Measurements from ENCODE around the gene XRCC5.
"Not testable (repeated sequence)": the region's sequence is repeated elsewhere in the genome, so short reads cannot be mapped to it uniquely, and the experiment has no call there.

The XRCC5 gene

DNA sequence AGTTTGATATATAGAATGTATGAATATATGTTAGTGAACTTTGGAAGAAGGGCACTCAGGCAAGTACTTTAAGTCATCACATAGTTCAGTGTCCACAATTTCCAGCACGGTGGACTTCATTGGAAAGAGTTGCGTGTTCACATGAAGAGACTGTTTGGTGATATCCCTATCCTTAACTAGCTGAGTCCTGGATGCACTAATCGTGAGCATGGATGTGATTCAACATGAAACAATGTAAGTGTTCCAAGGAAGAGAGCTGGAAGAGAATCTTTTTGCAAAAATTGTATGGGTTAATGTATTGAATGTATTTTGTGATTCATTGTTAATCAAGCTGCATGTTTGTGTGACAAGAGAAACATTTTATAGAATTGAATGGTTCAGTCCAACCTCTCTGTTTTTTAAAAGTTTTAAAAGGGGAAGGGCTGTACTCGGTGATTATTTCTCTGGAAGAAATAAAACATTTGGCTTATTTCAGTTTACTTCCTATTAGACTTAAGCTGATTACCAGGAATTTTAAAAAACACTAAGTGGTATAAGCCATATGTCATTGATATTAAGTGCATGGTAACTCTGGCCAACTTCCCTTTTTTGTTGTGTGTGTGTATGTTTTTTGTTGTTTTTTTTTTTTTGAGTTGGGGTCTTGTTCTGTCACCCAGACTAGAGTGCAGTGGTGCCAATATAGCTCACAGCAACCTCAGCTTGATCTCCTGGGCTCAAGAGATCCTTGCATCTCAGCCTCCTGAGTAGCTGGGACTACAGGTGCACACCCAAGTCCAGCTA is 8.6 kb downstream of the XRCC5 start:
- no peak for DNase-seq (ENCODE audit: low read depth in 2 of 2, low spot score in 1 of 2)

DNA sequence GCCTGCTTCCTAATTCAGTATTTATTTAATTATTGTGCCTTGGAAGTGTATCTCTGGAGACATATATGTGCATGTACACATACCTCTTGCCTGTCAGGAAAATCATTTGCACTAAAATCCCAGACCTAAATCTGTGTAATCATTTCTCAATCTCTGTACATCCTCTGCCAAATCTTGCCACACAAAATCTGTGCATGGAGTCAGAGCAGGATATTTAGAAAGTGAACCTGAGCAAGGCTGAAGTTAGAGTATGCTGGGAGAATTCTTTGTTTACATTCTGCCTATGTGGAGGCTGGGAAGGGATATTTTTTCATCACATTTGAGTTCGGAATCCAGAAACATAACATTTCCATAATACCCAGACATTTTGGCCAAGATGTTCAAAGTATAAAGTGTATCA is 9.3 kb downstream of the XRCC5 start:
- no peak for DNase-seq (ENCODE audit: low read depth in 2 of 2, low spot score in 1 of 2)

DNA sequence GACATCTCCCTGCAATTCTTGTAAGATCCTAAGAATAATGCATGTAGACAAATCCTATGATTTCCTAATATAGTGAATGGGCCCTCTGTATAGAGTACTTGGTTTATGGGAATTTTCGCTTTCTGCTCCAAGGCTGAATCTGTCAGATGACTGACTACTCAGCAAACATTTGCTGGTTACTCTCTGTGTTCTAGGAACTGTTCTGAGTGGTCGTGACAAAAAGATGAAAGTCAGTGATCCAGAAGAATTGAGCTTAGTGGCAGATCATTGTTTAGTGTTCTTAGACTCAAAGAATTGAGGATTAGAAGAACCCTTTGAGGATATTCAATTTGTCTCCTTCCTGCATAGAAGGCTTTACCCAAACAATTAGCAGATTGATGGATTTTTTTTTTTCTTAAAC is 10.0 kb downstream of the XRCC5 start:
- no peak for DNase-seq (ENCODE audit: low read depth in 2 of 2, low spot score in 1 of 2)

DNA sequence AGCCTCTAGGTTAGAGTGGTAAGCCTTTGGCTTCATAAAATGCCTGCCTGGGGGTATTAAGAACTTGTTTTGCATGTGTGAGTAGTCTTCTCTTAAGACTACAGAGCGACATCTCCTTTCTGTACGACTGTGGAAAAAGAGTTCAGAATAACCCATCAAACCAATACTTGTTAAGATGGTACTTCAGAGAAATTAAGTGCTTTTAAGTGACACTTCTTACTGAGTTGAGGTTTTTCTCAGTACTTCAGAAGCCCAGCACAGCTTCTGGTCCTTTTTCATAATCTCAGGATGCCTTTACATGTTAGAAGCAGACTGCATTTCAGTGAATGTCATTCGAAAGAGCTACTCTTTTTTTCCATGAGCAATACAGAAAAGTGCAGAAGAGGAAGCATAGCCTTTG is 10.8 kb downstream of the XRCC5 start:
- no peak for DNase-seq (ENCODE audit: low read depth in 2 of 2, low spot score in 1 of 2)

DNA sequence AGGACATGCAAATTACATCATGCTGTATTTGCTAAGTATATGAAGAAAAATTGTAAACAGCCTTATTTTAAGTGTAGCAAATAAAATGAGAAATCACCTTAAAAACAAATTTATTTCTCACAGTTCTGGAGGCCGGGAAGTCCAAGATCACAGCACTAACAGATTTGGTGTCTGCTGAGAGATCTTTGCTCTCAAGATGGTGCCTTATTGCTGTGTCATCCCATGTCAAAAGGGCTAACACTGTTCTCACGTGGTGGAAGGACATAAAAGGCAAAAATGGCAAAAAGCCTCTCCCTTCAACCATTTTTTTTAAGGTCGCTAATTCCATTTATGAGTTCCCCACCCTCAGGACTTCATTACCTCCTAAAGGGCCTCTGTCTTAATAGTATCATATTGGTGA is 12.1 kb downstream of the XRCC5 start:
- DNase-seq (ENCODE audit: low read depth in 2 of 2, low spot score in 1 of 2) = no peak

DNA sequence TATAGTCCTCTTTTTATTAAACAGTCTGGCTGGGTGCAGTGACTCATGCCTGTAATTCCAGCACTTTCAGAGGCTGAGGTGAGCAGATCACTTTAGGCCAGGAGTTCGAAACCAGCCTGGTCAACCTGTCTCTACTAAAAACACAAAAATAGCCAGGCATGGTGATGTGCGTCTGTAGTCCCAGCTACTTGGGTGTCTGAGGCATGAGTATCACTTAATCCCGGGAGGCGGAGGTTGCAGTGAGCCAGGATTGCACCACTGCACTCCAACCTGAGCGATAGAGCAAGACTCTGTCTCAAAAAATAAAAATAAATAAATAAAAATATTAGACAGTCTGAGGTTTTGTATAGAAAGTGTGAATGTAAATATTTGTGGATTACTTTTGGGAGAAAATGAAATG is 17.8 kb downstream of the XRCC5 start:
- DNase-seq (ENCODE audit: low read depth in 2 of 2, low spot score in 1 of 2) = no peak

DNA sequence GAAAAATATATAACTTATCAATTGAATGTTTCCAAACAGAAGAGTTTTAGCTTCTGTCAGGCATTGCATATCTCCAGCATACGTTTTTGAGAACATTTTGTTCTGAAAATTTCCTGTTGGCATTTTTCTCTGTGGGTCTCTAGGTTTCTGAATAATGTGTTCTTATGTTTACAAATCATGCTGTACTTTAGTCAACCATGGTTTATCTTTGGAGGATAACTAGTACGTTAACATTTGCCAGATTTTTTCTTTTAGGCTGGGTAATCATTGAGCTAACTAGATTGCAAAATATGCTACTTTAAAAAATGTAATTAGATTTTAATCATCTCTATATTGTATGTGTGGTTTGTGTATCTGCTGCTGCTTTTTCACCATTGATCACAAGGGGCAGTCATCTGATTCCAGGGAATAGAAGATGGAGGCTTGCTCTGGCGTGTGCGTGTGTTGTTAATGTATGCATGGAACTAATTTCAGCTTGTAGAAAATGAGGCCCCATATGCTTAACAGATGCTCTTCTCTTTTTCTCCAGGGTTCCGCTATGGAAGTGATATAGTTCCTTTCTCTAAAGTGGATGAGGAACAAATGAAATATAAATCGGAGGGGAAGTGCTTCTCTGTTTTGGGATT is 21.3 kb downstream of the XRCC5 start:
- no peak for DNase-seq (ENCODE audit: low read depth in 2 of 2, low spot score in 1 of 2)

DNA sequence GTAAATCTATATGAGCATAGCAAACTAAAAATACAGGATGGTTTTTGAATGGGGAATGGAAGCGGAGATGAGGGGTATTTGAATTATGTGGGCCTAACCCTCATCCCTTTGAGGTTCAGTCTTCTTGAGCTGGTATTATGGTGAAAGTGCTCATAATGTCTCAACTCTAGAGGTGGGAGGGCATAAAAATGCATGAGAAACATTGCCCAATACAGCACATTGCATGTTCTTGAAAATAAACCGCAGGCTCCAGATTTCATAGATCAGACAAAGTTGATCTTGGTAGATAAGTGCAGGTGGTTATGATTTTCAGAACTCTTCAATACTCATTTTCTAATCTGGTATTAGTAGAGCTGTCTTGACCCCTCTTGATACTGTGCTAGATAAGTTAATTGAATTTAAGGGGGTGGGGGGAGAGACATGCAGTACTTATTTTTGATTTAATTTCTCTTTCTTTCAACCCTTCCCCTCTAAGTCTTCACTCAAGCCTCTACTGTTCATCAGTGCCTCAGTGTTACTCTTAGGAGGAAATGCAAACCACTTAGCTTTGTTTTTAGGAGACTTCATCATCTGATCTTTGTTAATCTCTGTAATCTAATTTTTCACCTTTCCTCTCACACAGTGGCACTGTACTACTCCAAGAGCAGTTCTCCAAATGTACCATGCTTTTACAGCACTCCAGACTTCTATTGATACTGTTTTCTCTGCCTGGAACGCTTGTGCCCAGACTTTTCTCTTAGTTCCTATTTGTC is 22.2 kb downstream of the XRCC5 start:
- no peak for DNase-seq (ENCODE audit: low read depth in 2 of 2, low spot score in 1 of 2)

DNA sequence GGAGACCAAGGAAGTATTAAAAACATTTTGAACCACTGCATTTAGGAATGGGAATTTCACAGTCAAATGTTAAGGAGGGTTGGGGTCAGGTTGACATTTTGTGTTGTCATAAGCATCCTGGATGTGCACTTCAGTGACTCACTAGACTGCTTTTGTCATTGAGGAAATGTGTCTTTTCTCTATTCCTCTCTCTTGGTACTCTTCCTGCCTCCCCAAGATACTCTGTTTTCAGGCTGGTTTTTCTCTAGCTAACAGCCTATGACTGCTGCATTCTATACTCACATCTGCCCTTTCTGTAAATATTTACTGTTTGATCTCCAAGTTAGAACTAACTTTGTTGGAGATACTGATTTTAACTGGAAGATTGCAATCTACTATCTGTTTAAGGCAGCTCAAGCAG is 23.4 kb downstream of the XRCC5 start:
- no peak for DNase-seq (ENCODE audit: low read depth in 2 of 2, low spot score in 1 of 2)

DNA sequence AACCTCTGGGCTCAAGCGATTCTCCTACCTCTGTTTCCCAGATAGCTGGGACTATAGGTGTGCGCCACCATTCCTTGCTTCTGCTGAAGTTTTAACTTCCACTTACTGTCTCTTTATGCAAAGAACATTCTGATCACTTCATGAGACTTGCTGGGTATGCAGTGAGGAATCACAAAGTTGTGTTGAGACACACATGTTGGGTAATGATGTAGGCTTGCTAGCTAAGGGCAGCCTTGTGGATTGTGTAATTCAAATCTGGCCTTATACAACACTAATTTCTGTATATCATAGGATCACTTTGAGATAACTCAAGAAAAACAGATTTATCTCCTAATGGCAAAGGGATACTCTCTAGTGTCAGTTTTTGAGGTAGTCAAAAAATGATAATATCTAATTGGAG is 24.2 kb downstream of the XRCC5 start:
- no peak for DNase-seq (ENCODE audit: low read depth in 2 of 2, low spot score in 1 of 2)

DNA sequence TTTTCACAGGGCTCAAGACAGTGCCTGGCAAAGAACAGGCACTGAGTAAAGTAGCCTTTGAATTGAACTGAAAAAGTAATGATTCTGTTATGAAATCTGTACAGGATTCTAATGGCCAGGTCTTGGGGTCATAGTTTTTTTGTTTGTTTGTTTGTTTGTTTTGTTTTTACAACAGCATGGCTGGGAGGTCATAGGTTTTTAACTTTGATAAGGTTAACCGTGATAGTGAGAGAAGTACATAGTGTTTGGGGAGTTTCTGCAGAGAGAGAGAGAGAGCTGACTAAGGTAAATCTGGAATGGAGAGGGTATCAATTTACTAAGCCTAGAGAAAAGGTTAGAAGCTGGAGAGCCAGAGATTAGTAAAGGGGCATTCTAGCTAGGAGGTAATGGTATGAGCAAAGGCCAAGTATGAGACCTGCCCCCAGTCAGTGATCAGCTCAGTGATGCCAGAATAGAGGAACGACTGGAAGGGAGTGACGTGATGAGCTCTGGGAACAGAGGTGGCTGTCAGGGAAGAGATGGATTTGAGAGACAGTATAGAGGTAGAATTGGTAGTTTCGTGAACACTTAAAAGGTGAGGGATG is 25.9 kb downstream of the XRCC5 start:
- no peak for DNase-seq (ENCODE audit: low read depth in 2 of 2, low spot score in 1 of 2)

DNA sequence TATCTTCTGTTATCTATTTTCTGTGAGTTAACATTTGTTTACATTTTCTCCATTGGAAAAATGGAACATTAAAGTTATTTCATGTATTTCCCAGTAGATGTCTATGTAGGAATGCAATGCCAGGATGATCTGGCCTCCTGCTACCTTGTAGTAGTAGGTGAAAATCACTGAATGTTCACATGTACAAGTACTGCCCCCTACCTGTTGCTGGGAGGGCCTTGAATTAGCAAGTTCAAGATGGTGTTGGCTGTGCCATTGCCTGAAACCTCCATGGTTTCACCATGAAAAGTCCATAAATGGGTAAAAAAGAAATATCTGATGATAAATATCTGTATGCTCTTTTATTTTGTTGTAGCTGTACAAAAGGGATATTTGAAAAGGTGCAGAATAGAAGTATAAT is 30.7 kb downstream of the XRCC5 start:
- no peak for DNase-seq (ENCODE audit: low read depth in 2 of 2, low spot score in 1 of 2)

DNA sequence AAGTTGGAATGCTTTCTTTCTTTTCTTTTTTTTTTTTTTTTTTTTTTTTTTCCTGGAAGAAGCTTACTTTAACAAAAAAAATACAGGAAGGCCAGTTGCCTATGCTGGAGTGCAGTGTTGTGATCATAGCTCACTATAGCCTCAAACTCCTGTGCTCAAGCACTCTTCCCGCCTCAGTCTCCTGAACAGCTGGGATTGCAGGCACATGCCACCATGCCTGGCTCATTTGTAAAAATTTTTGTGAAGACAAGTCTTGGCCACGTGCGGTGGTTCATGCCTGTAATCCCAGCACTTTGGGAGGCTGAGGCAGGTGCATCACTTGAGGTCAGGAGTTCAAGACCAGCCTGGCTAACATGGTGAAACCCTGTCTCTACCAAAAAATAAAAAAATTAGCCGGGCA is 32.4 kb downstream of the XRCC5 start:
- not testable (repeated sequence) for DNase-seq (ENCODE audit: low read depth in 2 of 2, low spot score in 1 of 2)

DNA sequence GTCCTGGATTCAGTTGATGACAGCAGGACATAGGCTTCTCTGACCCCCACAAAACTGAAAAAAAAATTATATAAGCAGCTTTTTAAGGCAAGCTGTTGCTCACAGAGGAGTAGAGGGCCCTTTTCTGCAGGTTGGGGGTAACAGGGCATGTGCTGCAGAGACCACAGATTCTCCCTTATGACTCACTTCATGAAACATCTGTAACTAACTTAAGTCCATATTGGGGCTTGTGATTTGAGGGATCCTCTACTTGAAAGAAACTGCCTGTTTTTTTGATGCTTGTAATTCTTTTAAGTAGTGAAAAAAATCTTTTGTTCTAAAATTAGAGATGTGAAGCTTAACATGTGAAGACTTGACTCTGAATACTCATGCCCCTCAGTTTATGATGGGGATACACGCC is 33.4 kb downstream of the XRCC5 start:
- DNase-seq (ENCODE audit: low read depth in 2 of 2, low spot score in 1 of 2) = no peak

DNA sequence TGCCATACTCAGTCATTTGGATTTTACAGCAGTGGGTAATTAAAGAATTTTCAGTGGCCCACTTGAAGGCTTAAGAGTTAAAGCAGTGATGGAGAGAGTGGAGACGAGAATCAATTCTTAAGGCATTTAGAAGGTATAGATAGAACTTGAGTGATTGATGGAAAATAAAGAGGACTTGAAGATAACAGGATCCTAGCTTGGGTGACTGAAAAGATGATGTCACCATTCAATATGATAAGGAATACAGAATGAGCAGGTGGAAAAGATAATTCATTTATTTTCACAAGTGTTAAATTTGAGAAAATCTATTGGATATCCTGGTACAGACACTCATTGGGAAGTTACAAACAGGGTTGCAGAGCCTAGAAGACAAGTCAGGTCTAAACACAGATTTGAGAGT is 35.2 kb downstream of the XRCC5 start:
- DNase-seq (ENCODE audit: low read depth in 2 of 2, low spot score in 1 of 2) = no peak

DNA sequence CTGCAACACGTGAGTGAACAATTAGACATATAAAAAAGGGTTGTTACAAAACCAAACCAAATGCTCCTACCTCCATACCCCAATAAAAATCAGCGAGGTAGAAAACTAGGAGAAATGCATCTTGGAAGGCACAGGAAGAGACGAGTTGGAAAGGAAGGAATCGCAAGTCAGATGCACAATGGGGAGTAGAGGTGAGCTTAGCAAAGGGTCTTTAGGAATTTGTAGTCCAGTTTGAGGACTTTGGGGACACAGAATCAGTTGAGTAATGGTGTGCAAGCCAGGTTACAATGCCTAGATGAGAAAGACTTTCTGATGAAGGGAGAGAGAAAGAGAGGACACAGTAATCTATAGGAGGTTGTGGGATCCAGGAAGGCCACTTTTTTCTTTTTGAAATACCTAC is 35.7 kb downstream of the XRCC5 start:
- no peak for DNase-seq (ENCODE audit: low read depth in 2 of 2, low spot score in 1 of 2)

DNA sequence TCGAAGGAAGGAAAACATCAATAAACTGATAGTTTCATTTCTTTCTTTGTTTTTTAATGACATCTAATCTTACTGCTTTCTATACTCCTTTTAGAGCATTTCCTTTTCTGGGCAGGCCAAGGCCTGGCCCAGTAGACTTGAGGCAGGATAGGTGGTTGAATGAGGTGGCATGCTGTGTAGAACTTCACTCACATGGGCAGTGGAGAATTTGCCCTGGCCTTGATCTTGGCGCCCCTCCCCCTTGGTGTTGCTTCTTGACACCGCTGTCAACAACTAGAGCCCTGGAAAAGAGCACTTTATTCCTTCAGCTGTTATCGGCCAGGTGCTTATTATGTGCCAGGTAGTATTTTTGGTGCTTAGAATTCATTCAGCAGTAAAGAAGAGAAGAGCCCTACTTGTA is 37.4 kb downstream of the XRCC5 start:
- no peak for DNase-seq (ENCODE audit: low read depth in 2 of 2, low spot score in 1 of 2)

DNA sequence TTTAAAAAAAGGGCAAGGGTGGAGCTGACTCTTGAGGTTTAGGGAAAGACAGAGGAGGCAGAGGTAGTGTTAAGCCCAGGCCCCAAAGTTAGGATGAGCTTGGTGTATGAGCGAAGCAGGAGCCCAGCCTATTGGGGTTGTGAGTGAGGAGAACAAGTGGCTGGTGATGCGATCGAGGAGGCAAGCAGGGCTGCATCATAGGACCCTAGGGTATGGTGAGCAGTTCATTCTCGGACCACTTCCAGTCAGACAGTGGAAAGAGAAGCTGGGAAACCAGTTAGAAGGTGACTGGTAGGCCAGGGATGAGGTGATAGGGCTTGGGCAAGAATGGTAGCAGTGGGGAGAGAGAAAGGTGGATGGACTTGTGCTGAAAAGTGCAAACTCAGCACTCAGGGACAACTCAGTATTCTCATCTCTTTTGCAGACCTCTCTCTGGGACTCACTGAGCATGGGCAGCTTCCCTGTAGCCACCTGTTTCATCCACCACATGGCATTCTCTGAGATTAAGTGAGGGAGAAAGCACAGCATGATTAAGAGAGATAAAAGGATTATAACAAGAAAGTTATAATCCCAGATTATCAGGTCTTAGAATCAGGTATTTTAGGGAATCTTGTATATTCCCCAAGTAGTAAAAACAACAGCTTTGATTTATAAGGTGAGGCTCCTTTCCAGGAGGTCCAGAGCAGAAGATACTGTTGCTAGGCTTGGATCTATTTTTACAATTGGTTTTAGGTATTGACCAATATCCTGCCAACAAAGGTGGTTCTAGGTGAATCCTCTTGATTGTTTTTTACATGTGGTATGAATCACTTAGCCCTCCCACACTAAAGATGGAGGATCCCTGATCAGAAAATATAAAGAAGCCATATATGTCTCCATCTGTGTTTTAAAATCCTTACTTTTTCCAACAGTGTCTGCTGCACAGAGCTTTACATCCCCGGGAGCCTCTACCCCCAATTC is 38.3 kb downstream of the XRCC5 start:
- DNase-seq (ENCODE audit: low read depth in 2 of 2, low spot score in 1 of 2) = no peak

DNA sequence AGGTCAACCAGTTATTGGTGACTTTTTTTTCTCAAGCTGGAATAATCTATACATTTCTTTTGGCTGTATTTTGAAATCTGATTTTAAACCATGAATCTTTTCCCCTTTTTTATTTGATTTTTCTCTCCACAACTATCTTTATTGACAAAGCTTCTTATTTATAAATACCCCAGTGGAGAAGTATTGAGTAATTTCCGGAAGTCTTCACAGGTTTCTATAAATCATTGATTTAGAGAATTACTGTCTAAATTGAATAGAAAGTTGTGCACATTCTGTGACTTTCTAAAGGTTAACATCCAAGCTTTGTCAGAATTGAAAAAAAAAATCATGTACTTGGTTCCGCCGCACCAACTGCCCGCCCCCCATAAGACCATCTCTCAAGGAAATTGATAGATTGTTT is 39.8 kb downstream of the XRCC5 start:
- no peak for DNase-seq (ENCODE audit: low read depth in 2 of 2, low spot score in 1 of 2)

DNA sequence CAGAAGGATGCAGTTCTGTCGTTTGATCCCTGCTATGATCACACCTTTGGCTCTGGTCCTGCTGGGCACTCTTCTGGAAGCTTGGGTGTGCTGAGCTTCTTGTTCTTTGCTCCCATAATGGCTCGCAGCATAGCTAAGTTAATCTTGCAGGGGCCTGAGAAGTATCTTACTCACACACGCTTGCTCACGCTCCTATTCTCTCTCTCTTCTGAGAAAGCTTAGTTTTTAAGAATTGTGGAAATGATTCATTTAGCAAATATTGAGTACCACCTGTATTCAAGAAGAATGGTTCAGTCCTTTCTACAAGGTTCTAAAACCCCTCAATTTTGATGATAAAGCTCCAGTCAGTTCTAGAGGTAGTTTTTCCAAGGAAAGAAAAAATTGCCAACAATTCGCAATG is 40.6 kb downstream of the XRCC5 start:
- no peak for DNase-seq (ENCODE audit: low read depth in 2 of 2, low spot score in 1 of 2)
